ENCODE measurements around the gene SCAF4. TPM values are rescaled to one million over a fixed set of nuclear protein-coding genes. Genes with fewer than 3 reads are reported as not detected.

The SCAF4 gene
- total and polyA plus RNA-seq, 2 of the 8 experiments (the other 6 are each of a cell fraction or from before 2014, with no cell fraction given): 28.9 to 55.1 TPM

GRCh38 chr21:31755027-31755426 is 23.1 kb upstream of the SCAF4 start:
- Histone ChIP-seq H2BK20ac (ENCODE audit: low read length) (0 out of 2 replicates have a peak overlapping the region, but pooled peaks have one; percentile 26), H3K79me2 (ENCODE audit: control insufficient read depth in 1 of 2, insufficient read depth in 2 of 2, low read length in 2 of 2) (no peaks in the 10 kb centered on the region), H2BK5ac (ENCODE audit: low read depth, low read length) (no peak overlapping the region), H3K79me1 (ENCODE audit: low read depth, low read length) (no peaks in the 10 kb centered on the region), H3K4ac (replicated peaks; ENCODE audit: insufficient read length, low read depth, low read length) (no peak overlapping the region), H4K20me1 (replicated peaks in 1 of 2; ENCODE audit: control insufficient read depth in 1 of 2, insufficient read depth in 2 of 2, low read length in 2 of 2) (no peaks in the 10 kb centered on the region), H3K27me3 (replicated peaks in 1 of 4; ENCODE audit: control insufficient read depth in 3 of 4, extremely low read depth in 1 of 4, insufficient read depth in 3 of 4, low read length in 3 of 4) (no peaks in the 10 kb centered on the region), H2BK12ac (ENCODE audit: low read depth, low read length) (no peak overlapping the region), H4K91ac (replicated peaks; ENCODE audit: insufficient read length, low read length) (no peak overlapping the region), H3K4me1 (replicated peaks in 1 of 4; ENCODE audit: control insufficient read depth in 3 of 4, insufficient read depth in 4 of 4, low read length in 3 of 4) (peaks cover 0 to 8% (median 5%) of the 10 kb centered on the region in 4 experiments; a peak in 3 of 7 replicates), H2BK15ac (ENCODE audit: low read length) (no peak overlapping the region; the same call in 1 of the 2 replicates), H2AK5ac (ENCODE audit: low read depth, low read length) (no peak overlapping the region), H3K23ac (ENCODE audit: insufficient read length) (no peak overlapping the region), H4K8ac (ENCODE audit: extremely low read depth, insufficient read depth, low read length) (no peak overlapping the region), H3K23me2 (ENCODE audit: low read depth, low read length) (no peaks in the 10 kb centered on the region), H3K4me2 (ENCODE audit: insufficient read depth in 1 of 2, low read depth in 2 of 2, low read length in 2 of 2) (no peak overlapping the region), H2BK120ac (replicated peaks; ENCODE audit: low read depth, low read length) (no peak overlapping the region), H3K9ac (replicated peaks in 1 of 4; ENCODE audit: extremely low read depth in 1 of 4, low read depth in 3 of 4, low read length in 3 of 4) (no peak overlapping the region), H3K27ac (ENCODE audit: low read depth, low read length) (no peak overlapping the region), H3K14ac (ENCODE audit: insufficient read length) (no peak overlapping the region), H4K5ac (ENCODE audit: insufficient read length, low read depth, low read length) (no peak overlapping the region), H3K9me3 (ENCODE audit: insufficient read depth in 2 of 2, low read depth in 1 of 2, low read length in 1 of 2) (no peaks in the 10 kb centered on the region), H2AFZ (ENCODE audit: low read length) (no peak overlapping the region), H3K56ac (replicated peaks; ENCODE audit: insufficient read length, low read depth, low read length) (no peak overlapping the region), H3K18ac (ENCODE audit: extremely low read depth, low read length) (0 out of 2 replicates have a peak overlapping the region, but pooled peaks have one; percentile 21), H3K36me3 (ENCODE audit: control insufficient read depth in 2 of 4, insufficient read depth in 4 of 4, low read length in 3 of 4) (no peaks in the 10 kb centered on the region), H3K4me3 (ENCODE audit: extremely low read depth in 1 of 4, insufficient read depth in 2 of 4, low read depth in 3 of 4, low read length in 4 of 4) (no peak overlapping the region)
- FAIRE-seq (no peak), DNase-seq (ENCODE audit: low read depth in 1 of 2, low spot score in 2 of 2) (no peak)
- ChIA-PET CTCF (ENCODE audit: partially characterized antibody) (interaction anchor here (0.7 to 1.2 kb wide), 3 partner anchors 8 to 53 kb away, joined by 3 read pairs; no protein-coding TSS in a partner anchor), POLR2A (ENCODE audit: partially characterized antibody) (interaction anchor here (1.5 to 1.7 kb wide), 2 partner anchors 23 to 24 kb away, joined by 3 to 6 read pairs; no protein-coding TSS in a partner anchor)
- WGBS, 2 experiments (ENCODE audit: extremely low coverage in 1 of 2, insufficient coverage in 1 of 2, insufficient read length in 1 of 2, insufficient replicate concordance in 2 of 2, low coverage in 1 of 2, low lambda C conversion rate in 2 of 2, missing lambda C conversion rate in 1 of 2): 93% methylated on average over 6 of the region's 6 CpGs; no CpG with 5 or more reads in 1 of the 2 experiments
- TF ChIP-seq NRF1 (IDR thresholded peaks at IDR 0.05; ENCODE audit: low read depth, low read length): no peak
- no peak for TF ChIP-seq YY1 (IDR thresholded peaks at IDR 0.05; ENCODE audit: low read depth, low read length)
- TF ChIP-seq SP4 (IDR thresholded peaks at IDR 0.05; ENCODE audit: low read length): no peak
- no peak for TF ChIP-seq SRF (IDR thresholded peaks at IDR 0.05; ENCODE audit: low read depth, low read length)
- TF ChIP-seq TBP (IDR thresholded peaks at IDR 0.05; ENCODE audit: low read depth, low read length): no peak
- no peak for TF ChIP-seq BACH1 (IDR thresholded peaks at IDR 0.05; ENCODE audit: low read length)
- no peak for TF ChIP-seq TEAD4 (IDR thresholded peaks at IDR 0.05; ENCODE audit: low read depth, low read length)
